Skeletal muscle tissue (tissue), 4 donors: Measurements from ENCODE around the gene WASF3. TPM values are rescaled to one million over a fixed set of nuclear protein-coding genes. Genes with fewer than 3 reads are reported as not detected.

Experiments
- H3K27ac ChIP-seq: one replicate; pipeline ENCODE4 v1.7.0; 2013; ENCODE audit warnings: mild to moderate bottlenecking, low read depth, low read length, inconsistent platforms
- H3K27me3 ChIP-seq, 3 donors: one replicate each; pipeline ENCODE4 v1.7.0; 2013; ENCODE audit warnings: low read length in 3 of 3; ENCODE audit not compliant: control insufficient read depth in 3 of 3, insufficient read depth in 3 of 3
- H3K36me3 ChIP-seq, 3 donors: one replicate each; pipeline ENCODE4 v1.7.0; 2013; ENCODE audit warnings: low read length in 3 of 3; ENCODE audit not compliant: control insufficient read depth in 3 of 3, insufficient read depth in 3 of 3
- H3K4me1 ChIP-seq, 3 donors: one replicate each; pipeline ENCODE4 v1.7.0; 2013; ENCODE audit warnings: low read length in 3 of 3, mild to moderate bottlenecking in 3 of 3; ENCODE audit not compliant: control insufficient read depth in 3 of 3, insufficient read depth in 3 of 3
- H3K4me3 ChIP-seq, 3 donors: one replicate each; pipeline ENCODE4 v1.7.0; 2013; ENCODE audit warnings: low read length in 3 of 3
- H3K9ac ChIP-seq, 3 donors: one replicate each; pipeline ENCODE4 v1.7.0; 2013; ENCODE audit warnings: low read length in 3 of 3, mild to moderate bottlenecking in 3 of 3, moderate library complexity in 2 of 3, low read depth in 1 of 3
- H3K9me3 ChIP-seq, 3 donors: one replicate each; pipeline ENCODE4 v1.7.0; 2013; ENCODE audit warnings: low read length in 3 of 3; ENCODE audit not compliant: control insufficient read depth in 3 of 3
- total RNA-seq: library from RNA; depleted of rRNA; stranded (reverse); fragments of >200 nt; gene quantifications from one replicate; pipeline ENCODE4 v1.2.3, GENCODE V29; 2014
- donor health status: Osteomylitis.

The WASF3 gene
- total RNA-seq, 1 donor from 2014 or later, result 4.7 TPM

DNA sequence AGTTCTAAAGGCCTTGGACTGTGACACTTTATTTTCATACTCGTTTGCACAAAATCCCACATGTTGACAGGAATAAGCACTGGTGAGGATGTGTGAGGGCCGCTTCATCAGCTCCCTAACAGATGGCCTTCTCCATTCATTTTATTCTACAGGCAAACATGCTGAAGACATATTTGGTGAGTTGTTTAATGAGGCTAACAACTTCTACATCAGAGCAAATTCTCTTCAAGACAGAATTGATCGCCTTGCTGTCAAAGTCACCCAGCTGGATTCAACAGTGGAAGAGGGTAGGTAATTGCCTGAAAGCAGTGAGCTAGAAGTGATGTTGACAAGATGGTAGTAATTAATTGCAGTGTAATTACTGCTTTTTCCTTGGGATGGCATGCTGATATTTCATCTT lies 107.4 kb downstream of the WASF3 start:
- no peak overlapping the region for H3K27ac ChIP-seq
- no peak overlapping the region for H3K4me3 ChIP-seq
- H3K4me1 ChIP-seq, result no peaks in the 10 kb centered on the region
- H3K27me3 ChIP-seq, result no peaks in the 10 kb centered on the region
- peaks cover 0 to 2% (median 0%) of the 10 kb centered on the region in 3 donors for H3K36me3 ChIP-seq
- no peaks in the 10 kb centered on the region for H3K9me3 ChIP-seq
- no peak overlapping the region for H3K9ac ChIP-seq

DNA sequence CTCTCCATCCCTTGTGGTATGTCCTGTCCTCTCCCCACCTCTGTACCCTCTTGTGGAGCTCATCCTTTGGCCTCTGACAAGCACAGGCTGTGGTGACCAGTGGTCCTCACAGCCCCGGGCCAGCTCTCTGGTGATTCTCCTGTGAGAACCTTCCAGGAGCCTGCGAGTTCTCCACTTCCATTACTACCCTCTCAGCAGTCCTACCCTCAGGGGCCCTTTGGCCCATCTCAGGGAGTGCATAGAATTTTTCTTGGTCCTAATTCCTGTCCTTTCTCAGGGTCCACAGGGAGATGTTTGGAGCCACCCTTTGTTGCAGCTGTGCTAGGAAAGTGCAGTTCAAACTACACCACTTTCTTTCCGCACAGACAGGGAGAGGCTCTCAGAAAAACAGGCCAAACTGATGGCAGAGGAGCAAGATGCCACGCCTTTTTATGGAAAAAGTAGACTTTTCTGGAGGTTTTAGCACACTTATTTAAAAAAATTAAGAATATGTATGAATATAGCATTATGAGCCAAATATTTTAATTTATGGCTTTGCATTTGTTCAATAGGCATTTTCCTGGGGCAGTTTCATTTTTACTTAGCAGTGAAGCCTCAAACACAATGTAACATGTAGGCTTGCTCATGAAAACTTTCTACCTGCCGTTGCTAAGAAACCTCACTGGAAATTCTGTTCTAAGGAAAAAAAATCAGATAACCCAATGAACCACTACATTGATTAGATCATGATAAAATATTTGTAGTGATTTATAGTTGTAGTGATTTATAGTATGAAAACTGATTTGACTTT lies 111.1 kb downstream of the WASF3 start:
- no peak overlapping the region for H3K27ac ChIP-seq
- H3K36me3 ChIP-seq, result peaks cover 0 to 2% (median 0%) of the 10 kb centered on the region in 3 donors
- H3K4me1 ChIP-seq, result no peaks in the 10 kb centered on the region
- no peaks in the 10 kb centered on the region for H3K27me3 ChIP-seq
- no peaks in the 10 kb centered on the region for H3K9me3 ChIP-seq
- no peak overlapping the region for H3K4me3 ChIP-seq
- H3K9ac ChIP-seq, result no peak overlapping the region

DNA sequence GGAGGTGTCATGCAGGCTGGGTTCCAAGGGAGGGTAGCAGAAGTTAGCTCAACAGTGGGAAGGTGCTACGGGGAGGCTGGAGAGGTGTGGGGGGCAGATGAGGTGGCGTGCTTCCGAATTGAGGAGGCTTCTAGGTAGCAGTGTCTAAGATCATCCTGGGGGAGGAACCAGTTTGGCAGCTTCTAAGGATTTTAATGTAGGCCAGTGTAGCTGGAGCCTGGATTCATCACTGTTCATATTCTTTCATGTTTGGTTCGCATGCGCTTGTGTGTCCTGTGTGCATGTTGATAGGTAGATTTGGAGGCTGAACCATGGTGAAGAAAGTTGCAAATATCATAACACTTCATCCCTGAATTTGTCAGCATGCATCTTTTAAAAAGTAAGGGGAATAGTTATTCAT lies 116.4 kb downstream of the WASF3 start:
- H3K4me3 ChIP-seq, result no peak overlapping the region
- no peak overlapping the region for H3K9ac ChIP-seq
- H3K27me3 ChIP-seq, result no peaks in the 10 kb centered on the region
- peaks cover 0 to 2% (median 0%) of the 10 kb centered on the region in 3 donors for H3K36me3 ChIP-seq
- H3K9me3 ChIP-seq, result no peaks in the 10 kb centered on the region
- no peak overlapping the region for H3K27ac ChIP-seq
- no peaks in the 10 kb centered on the region for H3K4me1 ChIP-seq

DNA sequence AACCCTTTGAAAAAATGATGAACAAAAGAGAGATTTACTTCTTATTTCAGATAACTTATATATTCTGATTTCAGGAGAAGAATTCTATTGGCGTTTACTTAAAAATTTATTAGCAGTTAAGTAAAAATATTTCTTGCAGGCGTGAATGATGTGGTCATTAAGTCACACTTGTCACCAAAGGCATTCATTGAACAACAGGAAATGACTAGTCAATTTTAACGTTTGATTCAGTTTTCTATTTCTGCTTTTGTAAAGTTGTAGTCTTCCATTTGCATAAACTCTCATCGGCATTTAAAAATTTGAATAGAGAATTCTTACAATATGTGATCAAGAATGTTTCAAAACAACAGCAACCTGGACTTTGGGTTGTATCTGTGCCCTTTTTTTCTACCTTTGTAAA lies 119.7 kb downstream of the WASF3 start:
- Histone ChIP-seq H3K36me3 (peaks cover 5 to 12% (median 8%) of the 10 kb centered on the region in 3 donors), H3K27me3 (no peaks in the 10 kb centered on the region), H3K4me3 (no peak overlapping the region), H3K9ac (no peak overlapping the region), H3K27ac (no peak overlapping the region), H3K4me1 (no peaks in the 10 kb centered on the region), H3K9me3 (no peaks in the 10 kb centered on the region)

DNA sequence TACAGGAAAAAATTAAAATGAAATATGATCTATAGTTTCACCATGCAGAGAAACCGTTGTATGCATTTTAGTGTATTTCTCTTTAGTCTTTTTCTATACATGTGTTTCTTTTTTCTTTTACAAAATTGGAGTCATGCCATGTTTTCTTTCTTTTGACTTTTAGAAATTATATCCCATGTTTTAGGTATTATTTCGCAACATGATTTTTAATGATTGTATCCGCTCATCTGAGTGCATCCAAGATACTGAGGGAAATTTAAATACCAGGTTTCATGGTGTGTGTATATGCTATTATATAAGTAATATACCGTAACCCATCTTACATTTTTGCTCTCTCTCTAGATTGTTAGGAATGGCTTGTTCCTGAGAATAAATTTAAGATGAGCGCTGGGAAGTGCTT lies 120.8 kb downstream of the WASF3 start:
- Histone ChIP-seq H3K9ac (no peak overlapping the region), H3K4me3 (no peak overlapping the region), H3K27ac (no peak overlapping the region), H3K9me3 (no peaks in the 10 kb centered on the region), H3K4me1 (no peaks in the 10 kb centered on the region), H3K36me3 (peaks cover 7 to 17% (median 13%) of the 10 kb centered on the region in 3 donors), H3K27me3 (no peaks in the 10 kb centered on the region)

DNA sequence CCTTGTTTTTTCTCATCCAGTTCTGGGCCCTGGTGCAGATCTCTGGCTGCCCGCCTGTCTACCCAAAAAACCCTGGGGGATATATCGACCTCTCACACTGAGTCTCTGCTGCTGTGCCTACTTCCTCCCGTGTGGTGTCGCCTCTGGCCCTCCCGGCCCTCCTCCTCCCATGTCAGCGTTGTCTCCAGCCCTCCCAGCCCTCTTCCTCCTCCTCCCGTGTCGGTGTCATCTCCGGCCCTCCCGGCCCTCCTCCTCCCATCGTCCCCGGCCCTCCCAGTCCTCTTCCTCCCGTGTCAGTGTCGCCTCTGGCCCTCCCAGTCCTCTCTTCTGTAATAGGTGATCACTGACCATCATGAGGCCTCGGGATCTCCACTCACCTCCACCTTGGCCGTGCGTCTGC lies 121.3 kb downstream of the WASF3 start:
- Histone ChIP-seq H3K4me3 (no peak overlapping the region), H3K9ac (no peak overlapping the region), H3K9me3 (no peaks in the 10 kb centered on the region), H3K27ac (no peak overlapping the region), H3K36me3 (peaks cover 7 to 17% (median 15%) of the 10 kb centered on the region in 3 donors), H3K4me1 (no peaks in the 10 kb centered on the region), H3K27me3 (no peaks in the 10 kb centered on the region)

DNA sequence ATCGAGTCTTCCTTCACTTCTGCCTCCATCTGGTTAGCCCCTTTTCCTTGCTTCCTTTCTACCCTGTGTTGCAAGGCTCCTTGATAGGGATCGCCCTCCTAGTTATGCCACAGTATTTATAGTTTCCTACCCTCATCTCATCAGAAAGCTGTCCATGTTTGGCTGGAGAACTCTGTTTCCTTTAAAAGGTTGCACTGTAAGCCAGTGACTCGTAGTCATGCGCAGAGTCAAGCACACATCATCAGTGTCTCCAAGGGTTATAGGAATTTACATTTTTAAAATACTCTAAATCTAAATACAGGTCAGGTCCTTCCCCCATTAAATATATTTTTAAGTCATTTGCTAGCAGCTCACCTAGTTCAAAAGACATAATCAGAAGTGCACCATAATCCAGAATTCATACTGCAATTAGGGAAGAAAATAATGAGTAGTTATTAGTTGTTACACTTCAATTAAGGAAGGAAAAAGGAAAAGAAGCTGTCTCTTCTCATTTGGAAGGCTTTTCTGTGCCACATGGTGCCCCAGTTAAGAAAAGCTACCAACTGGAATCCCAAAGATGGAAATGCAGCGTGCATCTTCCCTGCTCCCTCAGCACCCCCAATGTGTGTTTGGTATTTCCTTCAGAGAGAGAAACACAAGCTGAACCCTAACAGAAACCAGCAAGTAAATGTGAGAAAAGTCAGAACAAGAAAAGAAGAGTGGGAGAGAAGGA lies 122.1 kb downstream of the WASF3 start:
- Histone ChIP-seq H3K27me3 (no peaks in the 10 kb centered on the region), H3K4me1 (no peaks in the 10 kb centered on the region), H3K27ac (no peak overlapping the region), H3K9me3 (no peaks in the 10 kb centered on the region), H3K4me3 (no peak overlapping the region), H3K9ac (no peak overlapping the region), H3K36me3 (peaks cover 9 to 17% (median 16%) of the 10 kb centered on the region in 3 donors)

DNA sequence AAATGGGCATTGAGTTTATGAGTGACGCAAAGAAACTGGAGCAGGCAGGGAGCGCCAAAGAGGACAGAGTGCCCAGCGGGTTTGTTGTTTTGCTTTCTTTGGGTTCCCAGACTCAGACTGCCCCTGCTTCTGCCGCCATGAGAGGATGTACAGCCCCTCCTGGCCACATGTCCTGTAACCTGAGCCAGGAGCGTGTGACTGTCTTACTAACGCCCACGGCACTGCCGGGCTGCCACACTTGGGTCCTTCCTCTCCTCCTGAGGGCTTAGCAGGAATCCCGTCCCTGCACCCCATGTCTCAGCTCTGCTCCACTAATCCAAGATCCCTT lies 122.6 kb downstream of the WASF3 start:
- Histone ChIP-seq H3K27me3 (no peaks in the 10 kb centered on the region), H3K36me3 (peaks cover 10 to 17% (median 16%) of the 10 kb centered on the region in 3 donors), H3K27ac (no peak overlapping the region), H3K4me3 (no peak overlapping the region), H3K4me1 (no peaks in the 10 kb centered on the region), H3K9ac (no peak overlapping the region), H3K9me3 (no peaks in the 10 kb centered on the region)

DNA sequence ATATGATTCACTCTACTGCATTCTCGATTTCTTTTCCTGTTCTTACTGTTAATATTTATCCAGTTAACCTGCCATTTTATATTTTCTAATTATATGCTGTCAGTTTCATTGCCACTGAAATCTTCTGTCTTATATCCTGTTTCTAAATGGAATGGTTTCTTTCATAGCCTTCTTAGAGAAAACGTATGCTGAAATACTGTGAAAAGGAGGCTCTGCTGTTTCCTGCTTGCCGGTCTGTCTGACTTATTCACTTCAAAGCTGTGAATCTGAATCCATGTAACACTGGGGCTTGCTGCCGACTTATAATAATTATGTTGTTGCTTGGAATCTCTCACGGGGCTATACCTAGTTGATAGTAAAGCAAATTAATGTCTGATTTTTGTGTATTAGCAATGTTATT lies 123.1 kb downstream of the WASF3 start:
- H3K27me3 ChIP-seq, result no peaks in the 10 kb centered on the region
- H3K4me1 ChIP-seq, result no peaks in the 10 kb centered on the region
- peaks cover 11 to 18% (median 18%) of the 10 kb centered on the region in 3 donors for H3K36me3 ChIP-seq
- no peak overlapping the region for H3K27ac ChIP-seq
- H3K4me3 ChIP-seq, result no peak overlapping the region
- no peaks in the 10 kb centered on the region for H3K9me3 ChIP-seq
- H3K9ac ChIP-seq, result no peak overlapping the region

DNA sequence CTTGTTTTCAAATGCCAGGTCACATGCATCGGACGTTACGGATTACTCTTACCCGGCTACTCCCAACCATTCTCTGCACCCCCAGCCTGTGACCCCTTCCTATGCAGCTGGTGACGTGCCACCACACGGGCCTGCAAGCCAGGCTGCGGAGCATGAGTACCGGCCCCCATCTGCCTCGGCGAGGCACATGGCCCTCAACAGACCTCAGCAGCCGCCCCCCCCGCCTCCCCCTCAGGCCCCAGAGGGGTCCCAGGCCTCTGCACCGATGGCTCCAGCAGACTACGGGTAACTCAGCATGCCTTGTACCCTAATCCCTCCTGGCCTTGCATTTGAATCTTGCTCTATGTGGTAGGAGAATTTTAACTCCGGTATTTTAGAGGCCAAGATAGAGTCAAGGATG lies 123.6 kb downstream of the WASF3 start:
- Histone ChIP-seq H3K9ac (no peak overlapping the region), H3K36me3 (peaks cover 11 to 23% (median 22%) of the 10 kb centered on the region in 3 donors), H3K27me3 (no peaks in the 10 kb centered on the region), H3K9me3 (no peaks in the 10 kb centered on the region), H3K4me3 (no peak overlapping the region), H3K4me1 (no peaks in the 10 kb centered on the region), H3K27ac (no peak overlapping the region)
